Glutamatergic neuron (in vitro differentiated cells): ENCODE results near the gene CCL23. TPM values are rescaled to one million over a fixed set of nuclear protein-coding genes. Genes with fewer than 3 reads are reported as not detected.

Source experiments
- DNase-seq: peaks from one replicate; pipeline ENCODE4 v3.0.0; 2022
- H3K27ac Mint-ChIP-seq: one replicate; pipeline ENCODE4 v1.8.0; 2020; ENCODE audit warnings: mild to moderate bottlenecking, mixed read lengths, inconsistent platforms; ENCODE audit not compliant: unreplicated experiment
- H3K27me3 Mint-ChIP-seq: one replicate; pipeline ENCODE4 v1.8.0; 2020; ENCODE audit warnings: mild to moderate bottlenecking, moderate library complexity, mixed read lengths, inconsistent platforms; ENCODE audit not compliant: unreplicated experiment
- H3K36me3 Mint-ChIP-seq: one replicate; pipeline ENCODE4 v1.8.0; 2020; ENCODE audit warnings: mild to moderate bottlenecking, mixed read lengths, inconsistent platforms; ENCODE audit not compliant: unreplicated experiment
- H3K4me1 Mint-ChIP-seq: one replicate; pipeline ENCODE4 v1.8.0; 2020; ENCODE audit warnings: mild to moderate bottlenecking, low read depth, mixed read lengths, inconsistent platforms; ENCODE audit not compliant: unreplicated experiment
- H3K4me3 Mint-ChIP-seq: one replicate; pipeline ENCODE4 v1.8.0; 2020; ENCODE audit warnings: mild to moderate bottlenecking, mixed read lengths, inconsistent platforms; ENCODE audit not compliant: unreplicated experiment
- H3K9me3 Mint-ChIP-seq: one replicate; pipeline ENCODE4 v1.8.0; 2020; ENCODE audit warnings: mild to moderate bottlenecking, moderate library complexity, mixed read lengths, inconsistent platforms; ENCODE audit not compliant: unreplicated experiment
- CTCF ChIP-seq: fragments of 200-600 bp; sonication (generic); IDR thresholded peaks from one replicate; pipeline ENCODE4 v1.5.0; 2021; ENCODE audit not compliant: partially characterized antibody, unreplicated experiment
- total RNA-seq: library from RNA; stranded (reverse); fragmentation: NEBNext Ultra II Directional; extraction: Animal tissue kit (Norgen Biotek cat#: 25700); gene quantifications from one replicate; pipeline ENCODE4 v1.2.1, GENCODE V29; 2021; ENCODE audit not compliant: unreplicated experiment

Gene CCL23
- total RNA-seq, 1 donor from 2014 or later = not detected

DNA sequence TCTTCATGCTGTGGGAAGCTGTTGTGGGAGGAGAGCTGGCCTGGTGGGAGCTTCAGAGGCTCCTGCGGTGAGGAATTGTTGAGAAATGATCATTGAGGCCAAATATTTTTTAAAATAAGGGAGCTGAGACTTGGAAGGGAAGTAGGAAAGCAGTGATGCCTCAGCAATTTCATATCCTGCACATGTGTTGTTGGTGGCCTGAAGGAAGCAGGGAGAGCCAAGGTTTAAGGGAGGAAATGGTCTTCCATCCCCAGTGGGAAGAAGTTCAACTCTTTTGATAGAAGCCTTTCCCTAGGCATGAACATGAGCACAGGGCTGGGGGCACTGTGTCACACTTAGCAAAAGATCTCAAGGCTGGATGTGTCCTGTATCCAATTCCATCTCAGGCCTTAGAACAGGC, 31.1 kb downstream of the CCL23 start, which contains the start of gene CCL14:
Gene CCL14, minus strand, starts transcription at position 87 of the 400 bp plus-strand sequence. Its CDS starts 80 bp downstream, at position 7.
- H3K27ac Mint-ChIP-seq = no peak within 1 kb of the TSS
- no peak for DNase-seq
- H3K36me3 Mint-ChIP-seq = no peaks in the 10 kb centered on the region
- no peaks in the 10 kb centered on the region for H3K27me3 Mint-ChIP-seq
- H3K4me3 Mint-ChIP-seq = no peak within 1 kb of the TSS
- no peaks in the 10 kb centered on the region for H3K4me1 Mint-ChIP-seq
- TF ChIP-seq CTCF = no peak
- H3K9me3 Mint-ChIP-seq = no peaks in the 10 kb centered on the region

DNA sequence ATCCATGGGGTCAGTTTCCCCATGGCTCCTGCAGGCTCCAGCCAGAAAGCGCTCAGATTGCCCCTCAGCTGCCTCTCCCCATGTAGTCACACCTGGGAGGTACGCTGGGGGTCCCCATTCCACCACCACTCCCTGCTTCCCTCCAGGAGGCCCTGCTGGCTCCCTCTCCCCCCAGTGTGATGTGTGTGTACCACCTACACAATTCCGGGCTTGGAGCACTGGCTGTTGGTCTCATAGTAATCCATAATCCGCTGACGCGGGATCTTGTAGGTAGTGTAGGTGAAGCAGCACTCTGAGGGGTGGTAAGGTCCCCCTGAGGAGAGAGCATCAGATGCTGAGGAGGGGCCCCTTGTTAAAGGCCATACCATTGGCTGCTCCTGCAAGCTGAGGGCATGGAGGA, 33.6 kb downstream of the CCL23 start:
- peaks cover 1% of the 10 kb centered on the region for H3K27me3 Mint-ChIP-seq
- no peak overlapping the region for H3K27ac Mint-ChIP-seq
- TF ChIP-seq CTCF = no peak
- no peak for DNase-seq
- H3K36me3 Mint-ChIP-seq = no peaks in the 10 kb centered on the region
- H3K9me3 Mint-ChIP-seq = no peaks in the 10 kb centered on the region
- no peak overlapping the region for H3K4me3 Mint-ChIP-seq
- H3K4me1 Mint-ChIP-seq = no peaks in the 10 kb centered on the region

GRCh38 chr17:35982409-35983191, 35.2 kb downstream of the CCL23 start:
- H3K27me3 Mint-ChIP-seq = peaks cover 4% of the 10 kb centered on the region
- no peak for DNase-seq

DNA sequence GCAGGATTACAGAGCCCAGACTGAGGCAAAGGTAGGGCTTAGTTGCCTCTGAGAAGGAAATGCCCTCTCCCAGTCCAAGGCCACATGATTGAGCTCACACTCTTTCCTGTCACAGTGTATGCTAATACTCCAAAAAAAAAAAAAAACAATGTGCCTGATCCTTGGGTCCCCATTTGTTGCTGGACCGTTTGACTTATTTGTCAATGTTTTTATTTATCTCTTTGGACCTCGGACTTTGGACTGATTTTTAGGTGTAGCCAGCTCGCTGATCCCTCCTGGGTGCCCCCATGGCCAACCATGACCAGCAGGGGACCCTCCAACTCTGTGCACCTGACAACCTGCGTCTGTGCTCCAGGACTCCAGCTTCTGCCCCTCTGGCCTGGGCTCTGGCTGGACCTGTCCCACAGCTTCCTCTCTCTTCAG, 35.9 kb downstream of the CCL23 start:
- Mint-ChIP-seq H3K4me1 (no peaks in the 10 kb centered on the region), H3K27me3 (peaks cover 4% of the 10 kb centered on the region), H3K9me3 (no peaks in the 10 kb centered on the region), H3K27ac (no peak overlapping the region), H3K36me3 (no peaks in the 10 kb centered on the region), H3K4me3 (no peak overlapping the region)
- TF ChIP-seq CTCF = no peak
- no peak for DNase-seq

More at GRCh38 chr17:35982409-35983191, 35.2 kb downstream of the CCL23 start:
- no peaks in the 10 kb centered on the region for H3K4me1 Mint-ChIP-seq
- H3K9me3 Mint-ChIP-seq = no peaks in the 10 kb centered on the region
- no peak overlapping the region for H3K4me3 Mint-ChIP-seq
- H3K27ac Mint-ChIP-seq = no peak overlapping the region
- TF ChIP-seq CTCF = no peak
- H3K36me3 Mint-ChIP-seq = no peaks in the 10 kb centered on the region

DNA sequence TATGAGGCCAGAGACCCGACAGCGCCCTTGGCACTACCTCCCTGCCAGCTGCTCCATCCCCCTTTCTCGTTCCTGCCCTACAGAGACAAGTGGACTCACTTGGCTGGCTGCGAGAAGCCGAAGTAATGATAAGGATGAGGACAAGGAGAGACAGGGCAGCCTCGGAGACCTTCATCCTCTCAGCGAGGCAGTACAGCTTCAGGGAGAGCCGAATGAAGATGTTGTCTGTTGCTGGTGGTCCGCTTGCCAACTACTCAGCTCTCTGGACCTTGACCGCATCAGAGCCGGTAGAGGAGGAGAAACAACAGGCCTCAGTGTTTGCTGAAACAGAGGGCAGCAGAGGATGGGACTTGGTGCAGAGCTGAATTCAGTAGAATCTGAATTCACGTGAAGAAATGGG, 36.5 kb downstream of the CCL23 start, which contains the start of gene CCL16:
Gene CCL16, minus strand, starts transcription at position 252 of the 400 bp plus-strand sequence. Its CDS starts 77 bp downstream, at position 175.
- DNase-seq = no peak
- no peak for TF ChIP-seq CTCF

More for the DNA sequence above, 36.5 kb downstream of the CCL23 start, which contains the start of gene CCL16:
- Mint-ChIP-seq H3K4me1 (no peaks in the 10 kb centered on the region), H3K4me3 (no peak within 1 kb of the TSS), H3K36me3 (no peaks in the 10 kb centered on the region), H3K27me3 (peaks cover 4% of the 10 kb centered on the region), H3K27ac (no peak within 1 kb of the TSS), H3K9me3 (no peaks in the 10 kb centered on the region)
